SKM-1 (cell line): Measurements from ENCODE around the gene FBLN1.
A peak's percentile ranks its signal among the peaks of the same experiment; 100 is the strongest.

Source experiments
- DNase-seq: peaks from one replicate; lab custom pipeline; 2025; ENCODE audit not compliant: unreplicated experiment; lab: John Stamatoyannopoulos, UW

Gene FBLN1

DNA sequence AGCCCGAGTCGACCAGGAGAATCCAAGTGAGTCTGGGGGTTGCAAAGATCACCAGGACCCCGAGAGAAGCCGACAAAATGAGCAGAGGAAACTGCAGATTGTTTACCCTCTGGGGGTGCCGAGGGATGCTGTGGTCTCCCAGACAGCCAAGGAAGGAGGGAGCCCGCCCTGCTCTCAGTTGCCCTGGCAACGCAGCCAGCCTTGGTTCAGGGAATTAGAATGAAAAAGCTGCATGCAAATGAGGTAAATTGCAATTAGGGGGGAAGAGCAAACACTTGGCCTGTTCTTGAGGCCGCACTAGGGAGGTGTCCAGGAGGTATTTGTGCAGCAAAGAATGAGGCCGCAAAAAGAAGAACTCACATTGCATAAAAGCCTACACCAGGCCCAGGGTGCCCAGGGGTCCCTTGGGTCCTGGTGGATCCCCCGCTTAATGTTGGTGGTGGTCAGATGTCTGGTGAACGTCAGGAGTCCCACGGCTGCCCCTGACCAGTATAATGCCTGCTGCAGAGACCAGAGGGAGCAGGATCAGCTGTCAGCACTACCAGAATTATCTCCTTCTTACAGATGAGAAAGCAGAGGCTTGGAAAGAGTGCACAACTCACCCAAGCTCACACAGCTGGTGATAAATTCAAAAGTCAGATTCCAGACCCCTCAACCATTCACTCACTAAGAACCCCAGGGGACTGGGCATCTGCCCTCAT is 128.6 kb downstream of the FBLN1 start:
- DNase-seq = no peak

DNA sequence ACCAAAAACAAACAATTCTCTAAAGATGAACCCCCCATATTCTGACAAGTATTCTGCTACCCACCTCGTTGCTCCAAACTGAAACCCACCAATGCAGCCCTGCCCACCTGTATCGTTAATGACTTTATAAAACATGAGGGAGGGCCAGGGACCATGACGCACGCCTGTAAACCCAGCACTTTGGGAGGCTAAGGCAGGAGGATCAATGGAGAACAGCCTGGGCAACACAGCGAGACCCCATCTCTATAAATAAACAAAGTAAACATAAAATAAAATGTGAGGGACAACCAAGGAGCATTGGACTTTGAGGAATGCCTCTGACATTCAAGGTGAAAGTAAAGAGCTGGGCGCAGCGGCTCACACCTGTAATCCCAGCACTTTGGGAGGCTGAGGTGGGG is 129.2 kb downstream of the FBLN1 start:
- DNase-seq = no peak

DNA sequence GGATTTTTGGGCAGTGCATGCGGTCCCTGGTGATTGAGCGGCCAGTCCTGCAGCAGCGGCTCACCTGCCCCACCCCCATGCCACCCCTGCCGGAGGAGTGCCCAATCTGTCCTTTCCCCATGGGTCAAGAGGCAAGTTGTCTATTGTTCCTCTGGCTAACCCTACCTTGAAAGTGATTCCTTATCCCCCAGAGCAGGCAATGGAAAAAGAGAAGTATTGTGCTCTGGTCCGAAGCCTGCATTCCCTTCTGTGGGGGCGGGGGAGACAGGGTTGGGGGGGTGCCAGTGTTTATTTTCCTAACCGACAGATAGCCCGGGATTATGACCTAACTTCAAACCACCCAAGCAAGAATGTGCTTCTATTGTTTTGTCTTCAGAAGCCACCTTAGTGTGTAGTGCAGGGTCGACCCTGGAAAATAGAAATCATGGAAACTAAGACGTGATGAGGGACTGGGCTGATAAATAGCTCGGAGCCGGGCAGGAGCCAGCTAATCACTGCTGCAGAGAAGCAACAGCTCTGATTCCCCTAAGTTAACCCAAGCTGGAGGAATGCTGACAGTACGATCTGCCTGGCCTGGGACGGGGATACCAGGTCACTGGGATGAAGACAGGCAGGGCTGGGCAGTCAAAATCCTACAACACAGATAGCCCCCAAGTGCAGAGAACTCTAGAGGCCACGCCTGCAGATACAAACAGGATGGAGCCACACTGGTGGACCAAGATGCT is 130.3 kb downstream of the FBLN1 start:
- no peak for DNase-seq

DNA sequence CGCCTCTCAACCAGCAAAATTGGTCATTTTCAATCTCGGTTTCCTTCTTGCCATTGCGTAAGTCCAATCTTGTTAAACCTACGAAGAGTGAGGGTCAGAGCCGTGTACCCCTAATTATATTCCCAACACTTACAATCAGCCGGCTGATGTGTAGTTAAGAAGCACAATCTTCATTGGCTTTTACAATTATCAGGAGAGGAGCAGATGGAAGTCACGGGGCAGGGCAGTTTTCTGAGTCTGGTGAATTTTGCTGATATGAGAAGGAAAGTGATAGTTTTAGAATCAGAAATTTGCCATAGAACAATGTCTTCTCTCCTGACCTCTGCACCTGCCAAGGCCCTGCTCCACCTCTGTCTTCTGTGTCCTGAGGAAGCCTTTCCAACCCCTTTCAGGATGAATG is 134.0 kb downstream of the FBLN1 start:
- no peak for DNase-seq

DNA sequence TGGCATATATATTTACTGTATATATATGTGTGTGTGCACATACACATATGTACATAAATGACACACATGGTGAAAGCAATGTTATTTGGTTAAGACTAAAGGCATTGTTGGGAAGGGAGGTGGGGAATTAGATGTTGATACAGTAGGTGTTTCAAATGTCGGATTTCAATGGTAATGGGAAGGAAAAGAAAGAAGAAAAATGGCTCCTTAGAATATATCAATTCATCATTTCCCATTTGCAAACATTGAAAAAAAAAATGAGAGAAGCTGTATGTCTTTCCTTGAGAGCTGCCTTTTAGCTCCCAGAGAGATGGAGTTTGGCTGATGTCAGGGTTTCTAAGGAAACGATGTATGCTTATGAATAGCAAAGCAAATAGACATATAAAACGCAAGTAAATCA is 135.5 kb downstream of the FBLN1 start:
- DNase-seq = no peak

DNA sequence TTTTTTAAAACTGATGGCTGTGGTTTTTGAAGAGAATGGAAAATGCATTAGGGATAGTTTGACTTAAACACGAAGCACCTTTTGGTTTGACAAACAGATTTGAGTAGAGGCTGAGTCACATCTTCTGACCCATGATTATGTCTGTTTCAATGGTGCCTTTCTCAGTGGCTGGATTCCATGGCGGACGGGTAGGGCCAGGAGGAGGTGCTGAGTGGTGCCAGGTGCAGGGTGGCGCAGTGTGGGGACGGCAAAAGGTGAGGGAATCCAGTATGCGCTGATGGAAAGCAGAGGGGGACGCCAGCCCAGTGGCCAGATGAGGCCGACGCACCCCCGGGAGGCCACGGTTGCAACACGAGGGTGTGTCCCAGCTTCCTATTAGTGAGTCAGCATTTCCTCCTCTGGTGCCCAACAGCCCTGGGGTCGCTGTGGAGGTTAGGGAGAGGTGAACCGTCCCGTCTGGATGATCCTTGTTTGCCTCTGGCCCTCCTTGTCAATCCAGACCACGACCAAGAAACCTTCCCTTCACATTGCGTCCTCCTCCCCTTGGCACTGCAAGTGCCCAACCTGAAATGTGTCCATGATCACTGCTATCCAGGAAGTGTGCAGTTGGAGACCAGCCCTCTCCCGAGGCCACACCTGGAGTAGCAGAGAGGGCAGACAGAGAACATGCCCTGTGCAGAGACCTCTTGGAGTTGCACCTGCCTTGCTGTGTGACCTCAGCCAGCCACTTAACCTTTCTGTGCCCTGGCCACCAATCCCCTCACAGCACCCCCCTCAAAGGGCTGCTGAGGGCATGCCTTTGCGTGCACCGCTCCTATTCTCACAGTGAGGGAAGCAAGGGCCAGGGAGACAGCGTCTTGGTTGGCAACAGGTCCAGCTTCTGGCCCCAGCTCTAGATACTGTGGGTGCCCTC is 136.4 kb downstream of the FBLN1 start:
- peak; percentile 65 for DNase-seq

DNA sequence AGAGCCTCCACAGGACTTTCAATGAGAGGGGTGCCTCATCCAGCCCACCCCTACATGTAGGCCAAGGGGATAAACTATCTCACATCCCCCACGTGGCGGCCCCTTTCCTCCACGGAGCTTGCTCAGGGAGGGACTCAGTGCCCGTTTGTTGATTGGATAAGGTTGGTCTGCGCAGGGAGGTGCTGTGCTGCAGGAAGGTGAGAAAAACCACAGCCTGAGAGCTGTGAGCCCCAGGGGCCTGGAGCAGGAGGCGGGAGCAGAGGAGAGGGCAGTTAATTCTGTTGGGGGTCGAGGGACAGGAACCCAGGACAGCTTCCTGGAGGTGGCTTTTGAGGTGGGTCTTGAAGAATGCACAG is 137.0 kb downstream of the FBLN1 start:
- DNase-seq = no peak

DNA sequence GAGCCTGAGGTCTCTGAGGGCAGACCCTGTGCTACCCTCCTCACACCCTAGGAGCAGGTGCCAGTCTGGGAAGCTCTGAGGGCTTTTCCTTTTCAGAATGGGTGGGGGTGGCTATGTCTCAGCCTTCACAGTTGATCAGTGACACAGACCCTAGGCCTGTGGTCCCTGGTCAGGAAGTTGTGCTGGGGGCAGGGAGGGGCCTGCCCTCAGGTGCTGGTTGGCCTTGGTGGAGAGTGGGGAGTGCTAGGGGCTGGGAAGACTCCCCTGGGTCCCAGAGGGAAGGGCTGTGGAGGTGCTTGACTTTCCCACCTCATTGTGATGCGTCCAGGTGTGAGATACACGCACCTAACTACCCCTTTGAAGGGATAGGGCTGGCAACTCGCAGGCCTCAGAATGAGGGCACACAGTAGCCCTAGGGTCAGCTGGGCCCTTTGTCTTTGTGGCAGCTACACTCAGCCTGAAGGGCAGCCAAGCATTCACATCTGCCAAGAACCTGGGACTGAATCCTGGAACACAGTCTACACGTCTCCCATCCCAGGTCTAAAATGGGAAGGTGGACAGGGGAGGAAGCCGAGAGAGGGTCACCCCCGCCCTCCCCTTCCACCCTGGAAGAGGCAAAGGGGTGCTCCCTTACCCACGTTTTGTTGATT is 137.7 kb downstream of the FBLN1 start:
- no peak for DNase-seq

DNA sequence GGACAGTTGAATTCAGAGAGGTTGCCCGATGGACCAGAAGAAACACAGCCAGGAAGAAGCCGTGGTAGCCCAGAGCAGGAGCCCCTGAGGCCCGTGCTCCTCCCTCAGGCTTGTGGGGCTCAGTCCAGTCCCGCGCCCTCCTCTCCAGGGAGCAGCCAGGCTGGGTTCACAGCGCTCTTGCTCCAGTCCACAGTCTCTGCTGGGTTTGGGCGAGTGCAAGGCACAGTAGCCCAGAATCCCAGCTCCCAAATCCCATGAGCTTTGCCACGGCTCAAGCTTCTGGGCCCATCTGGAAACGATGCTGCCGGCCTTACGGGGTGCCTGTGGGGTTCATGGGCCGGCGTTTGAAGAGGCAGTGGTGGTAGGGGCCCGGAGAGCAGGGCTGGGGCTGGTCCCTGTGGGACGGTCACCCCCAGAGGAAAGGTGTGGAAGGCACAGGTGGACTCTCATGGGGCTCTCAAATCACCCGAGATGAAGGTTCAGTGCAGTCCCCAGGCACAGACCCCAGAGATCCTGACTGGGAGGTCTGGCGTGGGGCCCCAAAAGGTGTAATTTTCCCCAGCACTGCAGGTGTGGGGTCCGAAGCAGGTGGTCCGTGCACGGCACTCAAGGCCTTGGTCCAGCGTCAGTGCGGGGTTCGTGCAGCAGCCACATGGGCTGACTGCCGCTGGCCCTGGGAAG is 138.4 kb downstream of the FBLN1 start:
- DNase-seq = no peak

DNA sequence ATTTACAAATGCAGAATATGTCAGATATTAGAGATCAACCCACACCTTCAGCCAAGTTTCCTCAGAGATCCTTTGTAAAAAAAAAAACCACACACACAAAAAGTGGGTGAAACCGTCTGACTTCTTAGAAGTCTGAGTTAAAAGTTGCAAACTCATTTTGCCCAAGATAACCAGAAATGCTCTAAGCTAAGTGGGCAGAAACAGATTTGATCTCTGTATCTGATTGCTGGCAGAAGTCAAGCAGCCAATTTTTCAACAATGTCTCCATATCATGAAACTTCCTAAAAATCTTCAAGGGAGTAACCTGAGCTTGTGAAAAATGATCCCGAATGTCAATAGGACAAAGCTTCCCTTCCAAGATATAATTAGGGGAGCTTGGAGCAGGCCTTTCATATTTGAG is 140.3 kb downstream of the FBLN1 start:
- DNase-seq = no peak

DNA sequence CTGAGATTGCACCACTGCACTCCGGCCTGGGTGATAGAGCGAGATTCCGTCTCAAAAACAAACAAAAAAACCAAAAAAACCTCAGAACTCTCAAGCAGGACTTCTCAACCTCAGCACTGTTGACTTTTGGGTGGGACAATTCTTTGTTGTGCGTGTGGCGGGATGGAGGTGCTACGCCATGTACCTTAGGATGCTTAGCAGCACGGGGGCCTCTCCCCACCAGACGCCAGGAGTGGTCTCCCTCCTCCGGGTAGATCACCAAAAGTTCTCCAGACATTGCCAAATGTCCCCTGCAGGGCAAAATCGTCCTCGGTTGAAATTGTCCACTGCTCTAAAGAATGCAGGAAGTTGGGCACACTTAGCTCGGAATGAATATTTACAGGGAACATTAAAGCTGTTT is 142.0 kb downstream of the FBLN1 start:
- no peak for DNase-seq

DNA sequence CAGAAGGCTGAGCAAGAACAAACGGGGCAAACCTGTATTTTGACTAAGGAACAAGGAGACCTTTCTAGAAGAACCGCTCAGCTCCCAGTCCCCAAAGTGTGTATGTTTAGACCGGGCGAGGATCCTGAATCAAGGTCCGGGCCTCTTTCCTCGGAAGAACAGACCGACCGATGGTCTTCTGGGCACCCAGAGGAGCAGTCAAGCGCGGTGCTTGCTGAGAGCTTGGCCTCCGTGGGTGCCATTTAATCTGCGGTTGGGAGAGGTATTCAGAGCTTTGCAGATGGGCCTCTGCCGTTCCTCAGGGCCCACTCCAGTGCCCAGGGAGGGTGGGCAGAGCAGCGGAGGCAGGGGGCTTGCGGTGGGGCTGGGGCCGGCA is 142.5 kb downstream of the FBLN1 start:
- no peak for DNase-seq

DNA sequence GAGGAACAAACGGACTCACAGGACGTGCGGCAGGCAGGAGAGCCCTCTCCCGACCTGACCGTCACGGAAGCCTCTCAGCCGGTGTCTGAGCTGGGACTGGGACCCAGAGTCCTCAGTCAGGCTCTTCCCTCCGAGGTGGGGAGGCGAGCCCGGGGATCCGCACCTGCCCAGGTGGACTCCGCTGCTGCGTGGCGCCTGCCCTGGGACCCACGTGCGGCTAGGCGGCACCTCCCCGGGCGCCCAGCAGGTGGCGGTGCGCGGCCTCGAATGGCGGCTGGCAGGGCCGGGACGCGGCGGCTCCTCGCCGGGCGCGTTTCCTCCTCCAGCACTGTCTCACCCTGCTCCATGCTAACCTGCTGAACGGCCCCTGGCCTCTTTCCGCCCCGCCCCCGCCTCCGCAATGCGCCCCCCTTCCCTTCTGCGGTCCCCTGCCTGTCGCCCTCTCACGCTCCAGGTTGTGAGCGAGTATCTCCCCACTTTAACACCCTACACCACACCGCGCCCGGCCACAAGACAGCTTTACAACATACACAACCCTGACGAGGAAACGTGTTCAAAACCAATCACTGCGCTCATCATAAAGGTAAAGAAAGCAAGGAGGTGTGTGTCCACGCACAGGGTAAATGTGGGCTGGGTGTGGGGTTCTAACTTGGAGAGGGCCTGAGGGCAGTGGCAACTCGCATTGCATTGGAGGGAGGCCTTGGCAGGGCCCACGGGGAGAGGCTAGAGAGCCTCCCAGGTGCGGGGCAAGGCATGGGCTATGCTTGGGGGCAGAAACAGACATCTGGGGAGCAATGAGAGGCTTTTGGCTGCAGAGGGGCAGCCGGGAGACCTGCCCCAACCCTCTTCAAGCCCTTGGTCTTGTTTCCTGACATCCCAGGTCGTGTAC is 143.1 kb downstream of the FBLN1 start:
- peak; percentile 41 for DNase-seq

DNA sequence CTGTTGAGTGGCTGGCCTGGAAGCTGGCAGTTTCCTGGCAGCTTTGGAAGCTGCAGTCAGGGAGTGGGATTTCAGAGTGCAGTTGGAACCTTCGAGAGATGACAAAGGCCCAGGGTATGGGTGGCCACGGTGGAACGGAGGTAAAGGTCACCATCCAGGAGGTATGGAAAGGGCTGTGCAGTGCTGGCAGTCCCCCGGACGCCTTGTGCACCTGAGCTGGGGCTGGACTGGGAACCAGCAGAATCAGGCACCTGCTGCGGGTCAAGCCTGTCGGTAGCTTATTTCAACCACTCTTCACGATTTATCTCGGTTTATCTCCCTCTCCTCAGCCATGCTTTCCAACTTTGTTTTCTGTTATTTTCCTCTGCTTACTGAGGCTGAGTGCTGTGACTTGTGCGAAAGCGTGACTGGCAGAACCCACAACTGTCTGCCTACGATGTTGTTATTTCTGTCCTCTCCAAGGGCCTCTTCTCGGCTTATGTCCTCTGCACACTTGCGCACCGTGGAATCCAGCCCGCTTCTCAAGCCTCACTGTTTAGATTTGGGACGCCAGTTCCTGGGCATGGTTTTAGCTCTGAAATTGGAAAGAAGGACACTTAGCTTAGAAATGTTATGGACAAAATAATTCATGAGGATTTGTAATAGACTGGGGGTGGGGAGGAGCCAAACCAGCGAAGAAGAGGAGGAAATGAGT is 145.0 kb downstream of the FBLN1 start:
- no peak for DNase-seq

DNA sequence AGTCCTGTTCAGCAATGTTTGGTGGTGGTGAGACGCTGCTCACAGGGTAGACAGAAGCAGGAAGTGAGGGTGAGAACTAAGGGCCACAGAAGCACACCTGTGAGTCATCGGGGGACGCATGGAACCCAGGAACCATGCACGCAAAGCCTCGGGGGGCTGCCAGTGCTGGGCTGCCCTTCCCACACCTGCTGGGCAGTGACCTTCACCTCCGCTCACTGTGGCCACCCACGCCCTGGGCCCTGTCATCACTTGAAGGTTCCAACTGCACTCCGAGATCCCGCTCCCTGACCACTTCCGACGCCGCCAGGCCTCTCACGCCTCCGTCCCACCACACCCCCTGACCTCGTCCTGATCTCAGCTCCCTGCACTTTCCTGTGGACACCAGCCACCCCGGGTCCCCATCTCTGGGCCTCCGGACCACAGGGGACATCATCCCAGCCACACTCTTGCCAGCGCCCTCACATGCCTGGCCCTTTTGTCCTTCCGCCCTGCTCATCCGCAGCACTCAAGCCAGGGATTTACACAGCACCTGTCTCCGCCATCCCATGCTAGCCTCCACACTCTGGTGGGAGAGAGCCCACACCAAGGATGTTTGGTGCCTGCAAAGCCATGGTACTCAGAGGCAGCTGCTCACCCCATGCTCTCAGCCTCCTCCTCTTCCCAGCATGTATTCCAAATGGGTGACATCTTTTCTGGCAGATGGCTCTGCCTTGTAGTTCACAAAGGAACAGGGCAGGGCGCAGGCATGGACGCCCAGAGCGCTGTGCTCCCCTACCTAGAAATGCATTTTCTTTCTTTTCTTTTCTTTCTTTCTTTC is 145.8 kb downstream of the FBLN1 start:
- DNase-seq = no peak

DNA sequence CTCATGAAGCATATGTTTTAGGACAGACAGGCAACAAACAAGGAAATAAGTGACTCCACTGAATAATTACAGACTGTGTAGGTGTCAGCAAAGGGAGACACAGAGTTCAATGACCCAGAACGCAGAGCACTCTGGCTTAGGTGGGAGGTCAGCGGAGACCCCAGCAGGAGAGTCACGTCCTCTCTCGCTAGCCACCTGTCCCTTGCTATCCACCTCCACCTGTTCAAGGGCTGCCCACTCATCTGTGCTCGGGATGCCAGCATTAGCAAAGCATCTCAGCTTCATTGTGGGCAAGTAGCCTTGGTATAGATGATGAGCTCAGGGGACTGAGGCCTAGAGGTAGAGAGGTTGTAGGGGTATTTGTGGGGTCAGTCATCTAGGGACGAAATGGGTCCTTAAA is 147.1 kb downstream of the FBLN1 start:
- DNase-seq = no peak

DNA sequence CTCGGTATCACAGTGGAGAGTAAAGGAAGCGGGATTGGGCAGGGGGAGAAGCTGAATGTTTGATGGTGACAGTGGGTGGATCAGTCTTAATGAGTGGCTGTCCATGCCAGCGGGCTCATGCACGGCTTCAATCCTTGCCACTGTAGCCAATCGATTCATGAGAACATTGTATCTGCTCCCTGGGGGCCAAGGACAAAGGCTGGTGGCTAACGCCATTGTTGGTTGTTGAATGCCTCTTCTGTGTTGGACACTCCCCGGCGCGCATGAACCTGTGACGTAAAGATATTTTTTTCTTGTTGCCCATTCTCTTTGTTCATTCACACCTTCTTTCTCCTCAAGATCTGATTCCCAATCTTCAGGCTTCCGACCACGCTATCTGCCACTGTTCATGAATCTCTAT is 148.0 kb downstream of the FBLN1 start:
- DNase-seq = no peak
